HG02642 (cell line): Measurements from ENCODE around the gene SHISA7.
A peak's percentile ranks its signal among the peaks of the same experiment; 100 is the strongest.
"Not testable (repeated sequence)": the region's sequence is repeated elsewhere in the genome, so short reads cannot be mapped to it uniquely, and the experiment has no call there.

Experiments
- ATAC-seq: cut with Tn5 transposase; IDR thresholded peaks from one replicate; pipeline ENCODE4 v1.9.1; 2021; ENCODE audit warnings: mild to moderate bottlenecking; ENCODE audit not compliant: unreplicated experiment, poor library complexity

SHISA7 gene

DNA sequence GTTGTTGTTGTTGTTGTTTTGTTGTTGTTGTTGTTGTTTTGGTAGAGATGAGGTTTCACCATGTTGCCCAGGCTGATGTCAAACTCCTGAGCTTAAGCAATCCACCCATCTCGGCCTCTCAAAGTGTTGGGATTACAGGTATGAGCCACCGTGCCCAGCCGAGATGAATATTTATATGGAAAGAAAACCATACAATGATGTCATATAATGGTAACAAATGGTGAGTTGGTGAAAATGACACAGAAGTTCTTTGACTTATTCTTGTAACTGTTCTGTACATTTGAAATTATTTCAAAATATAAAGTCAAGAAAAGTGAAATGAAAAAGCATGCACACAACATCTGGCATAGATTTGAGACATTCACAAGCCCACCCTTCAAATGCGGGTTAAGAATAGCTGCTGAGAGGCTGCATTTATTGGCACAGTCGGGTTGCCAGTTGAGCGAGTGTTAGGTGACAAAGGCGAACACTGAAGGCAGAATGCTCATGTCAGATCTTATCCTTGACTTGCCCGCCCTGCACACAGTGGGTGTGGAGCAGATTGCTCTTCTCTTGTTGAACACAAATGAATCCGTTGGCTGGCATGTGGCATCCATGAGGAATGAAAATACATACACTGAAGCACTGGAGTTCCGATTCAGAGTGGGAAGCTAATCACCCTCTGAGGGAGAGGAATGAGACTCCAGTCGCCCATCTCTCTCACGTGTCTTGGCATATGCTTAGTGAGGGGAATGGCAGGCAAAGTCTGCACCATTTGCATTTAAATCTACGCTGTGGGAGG lies 19.7 kb downstream of the SHISA7 start:
- ATAC-seq = no peak

- ATAC-seq = not testable (repeated sequence)
Measured at GRCh38 chr19:55421281-55421680, 21.8 kb downstream of the SHISA7 start.

GRCh38 chr19:55419624-55420236 lies 23.4 kb downstream of the SHISA7 start:
- no peak for ATAC-seq

DNA sequence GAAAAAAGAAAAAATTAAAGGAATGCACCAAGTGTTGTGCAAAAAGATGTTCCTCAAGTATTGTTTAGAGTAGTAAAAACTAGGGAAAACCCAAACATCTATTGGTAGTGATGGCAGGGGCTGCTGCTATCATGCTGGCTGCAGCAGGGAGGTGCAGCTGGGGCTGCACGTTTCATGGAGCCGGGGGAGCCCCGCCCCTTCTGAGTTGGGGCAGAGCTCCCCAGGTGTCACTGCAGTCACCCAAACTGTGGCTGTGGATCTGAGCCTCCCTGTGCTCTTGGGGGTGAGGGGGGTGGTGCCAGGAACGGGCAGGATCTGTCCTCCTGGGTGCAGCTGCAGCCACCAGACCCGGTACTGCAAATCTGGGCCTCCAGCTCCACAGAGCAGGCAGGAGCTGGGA lies 24.0 kb downstream of the SHISA7 start:
- ATAC-seq = no peak

GRCh38 chr19:55418185-55418584 lies 24.9 kb downstream of the SHISA7 start:
- no peak for ATAC-seq

DNA sequence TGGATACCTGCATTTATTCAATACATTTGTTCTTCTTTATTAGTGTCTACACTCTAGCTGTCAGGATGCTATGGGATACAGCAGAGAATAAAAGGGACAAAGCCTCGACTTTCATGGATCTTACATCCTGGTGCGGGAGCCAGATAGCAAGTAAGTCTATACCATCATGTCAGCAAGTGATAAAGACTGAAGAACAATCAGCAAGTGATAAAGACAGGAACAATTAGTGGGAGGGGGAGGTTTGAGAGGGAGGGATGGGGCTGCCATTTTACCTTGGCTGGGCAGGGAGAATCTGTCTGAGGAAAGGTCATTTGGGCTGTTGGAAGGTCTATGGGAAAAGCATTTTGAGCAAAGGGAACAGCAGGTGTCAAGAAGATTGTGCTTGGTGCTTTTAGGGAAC lies 32.9 kb downstream of the SHISA7 start:
- no peak for ATAC-seq

DNA sequence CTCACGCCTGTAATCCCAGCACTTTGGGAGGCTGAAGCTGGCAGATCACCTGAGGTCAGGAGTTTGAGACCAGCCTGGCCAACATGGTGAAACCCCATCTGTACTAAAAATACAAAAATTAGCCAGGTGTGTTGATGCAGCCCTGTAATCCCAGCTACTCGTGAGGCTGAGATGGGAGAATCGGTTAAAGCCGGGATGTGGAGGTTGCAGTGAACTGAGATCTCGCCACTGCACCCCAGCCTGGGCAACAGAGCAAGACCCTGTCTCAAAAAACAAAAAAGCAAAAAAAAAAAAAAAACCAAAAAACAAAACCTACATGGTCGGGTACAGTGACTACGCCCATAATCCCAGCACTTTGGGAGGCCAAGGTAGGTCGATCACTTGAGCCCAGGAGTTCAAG lies 33.9 kb downstream of the SHISA7 start:
- not testable (repeated sequence) for ATAC-seq

GRCh38 chr19:55408533-55408872 lies 34.6 kb downstream of the SHISA7 start:
- ATAC-seq = no peak

DNA sequence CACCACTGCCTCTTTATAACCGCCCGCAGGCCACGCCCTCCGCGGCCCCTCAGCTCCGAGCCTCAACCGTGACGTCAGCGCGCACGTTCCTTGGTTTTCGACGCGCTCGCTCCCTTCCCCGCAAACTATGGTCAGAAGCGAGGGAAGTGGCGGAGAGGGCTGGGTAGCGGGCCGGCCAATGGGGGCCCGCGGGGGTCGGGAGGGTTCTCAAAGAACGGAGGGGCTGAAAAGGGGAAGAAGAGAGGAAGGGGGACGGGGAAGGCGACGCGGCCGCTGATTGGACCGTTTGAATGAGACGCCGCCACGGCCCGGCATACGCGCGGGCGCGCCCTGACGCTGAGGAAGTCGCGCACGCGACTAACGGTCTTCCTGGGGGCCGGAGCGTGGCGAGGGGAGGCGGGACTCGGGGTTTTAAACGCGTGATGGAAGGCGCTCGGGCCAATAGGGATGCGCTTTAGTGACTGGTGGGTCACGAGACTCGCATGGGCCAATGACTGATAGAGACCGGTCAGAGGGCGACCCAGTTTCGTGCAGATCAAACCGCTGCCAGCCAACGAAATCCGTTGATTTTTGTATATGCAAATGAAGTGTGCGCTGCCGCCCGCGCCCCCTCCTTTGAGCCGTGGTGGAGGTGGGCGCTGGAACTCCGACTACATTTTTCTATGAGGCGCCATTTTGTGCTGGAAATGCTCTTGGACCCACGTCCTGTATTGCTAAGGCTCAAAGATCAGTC lies 35.1 kb downstream of the SHISA7 start:
- ATAC-seq = peak; percentile 83

GRCh38 chr19:55407550-55407799 lies 35.6 kb downstream of the SHISA7 start, which contains the start of gene UBE2S:
Gene UBE2S, minus strand, starts transcription at chr19:55407788. Its CDS starts 199 bp downstream, at chr19:55407589.
- peak; percentile 28 for ATAC-seq

DNA sequence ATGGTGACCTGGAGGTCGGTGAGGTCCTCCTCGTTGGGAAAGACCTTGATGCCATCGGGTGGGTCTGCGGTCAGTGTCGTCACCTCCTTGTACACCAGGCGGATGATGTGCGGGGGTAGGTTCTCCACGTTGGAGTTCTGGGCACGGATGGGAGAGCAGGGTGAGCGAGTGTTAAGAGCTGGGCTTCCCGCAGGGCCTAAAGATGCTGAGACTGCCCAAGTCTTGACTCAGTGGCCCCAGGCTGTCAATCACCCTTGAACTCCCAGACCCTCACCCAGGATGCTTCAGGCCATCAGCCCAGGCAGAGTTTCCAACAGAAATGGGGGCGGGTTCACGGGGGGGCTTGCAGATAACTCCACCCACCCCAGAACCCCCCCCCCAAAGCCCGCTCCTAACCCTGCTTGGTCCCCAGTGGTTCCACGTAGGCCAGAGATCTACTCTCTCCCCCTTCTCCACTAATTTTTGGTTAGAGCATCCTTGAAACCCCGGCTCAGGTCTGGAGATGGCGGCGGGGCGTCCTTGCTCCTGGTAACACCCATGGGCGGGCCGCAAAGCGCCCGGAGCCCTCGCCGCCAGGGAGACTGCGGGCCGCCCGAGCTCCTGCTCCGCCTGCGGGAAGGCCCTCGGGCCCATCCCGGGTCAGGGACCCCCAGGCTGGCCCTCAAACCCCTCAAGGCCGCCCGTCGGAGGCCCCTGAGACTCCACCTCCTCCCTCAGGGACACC lies 36.1 kb downstream of the SHISA7 start:
- no peak for ATAC-seq

GRCh38 chr19:55406091-55406825 lies 36.8 kb downstream of the SHISA7 start:
- ATAC-seq = no peak

DNA sequence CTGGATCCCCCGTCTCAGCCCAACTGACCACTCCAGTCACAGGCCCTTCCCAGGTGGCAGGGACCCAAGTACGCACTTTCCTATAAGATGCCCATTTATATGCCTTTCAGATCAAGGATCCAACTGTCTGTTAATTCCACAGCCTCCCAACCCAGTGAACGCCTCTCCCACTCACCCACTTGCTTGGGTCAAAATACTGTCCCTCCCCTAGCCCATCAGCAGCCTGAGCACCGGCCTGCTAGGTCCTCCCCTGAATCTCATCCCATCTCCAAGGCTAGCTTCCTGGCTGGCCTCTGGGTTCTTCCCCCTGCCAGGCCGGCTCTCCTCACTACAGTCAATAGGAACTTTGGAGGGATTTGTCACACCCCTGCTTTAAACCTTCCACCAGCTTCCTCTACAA lies 37.5 kb downstream of the SHISA7 start:
- no peak for ATAC-seq

DNA sequence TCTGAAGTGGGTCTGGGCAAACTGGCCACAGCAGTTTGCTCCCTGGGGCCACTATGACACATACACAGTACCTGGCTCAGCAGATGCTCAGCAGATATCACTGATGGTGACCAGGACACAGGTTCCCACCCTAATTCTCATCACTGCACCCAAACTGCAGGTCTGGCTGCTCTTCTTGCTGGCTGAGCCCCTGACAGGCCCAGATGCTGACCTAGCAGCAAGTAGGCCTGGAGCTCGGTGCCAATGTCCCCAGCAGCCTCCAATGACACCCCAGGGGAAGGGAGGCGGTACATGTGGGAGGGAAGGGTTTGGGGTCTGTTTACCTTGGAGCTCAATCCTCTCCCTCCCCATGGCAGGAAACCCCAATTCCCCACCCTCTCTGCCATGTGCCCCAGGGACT lies 40.6 kb downstream of the SHISA7 start:
- ATAC-seq = no peak

GRCh38 chr19:55401390-55401789 lies 41.7 kb downstream of the SHISA7 start:
- ATAC-seq = not testable (repeated sequence)

GRCh38 chr19:55400281-55401087 lies 42.6 kb downstream of the SHISA7 start:
- ATAC-seq = no peak

DNA sequence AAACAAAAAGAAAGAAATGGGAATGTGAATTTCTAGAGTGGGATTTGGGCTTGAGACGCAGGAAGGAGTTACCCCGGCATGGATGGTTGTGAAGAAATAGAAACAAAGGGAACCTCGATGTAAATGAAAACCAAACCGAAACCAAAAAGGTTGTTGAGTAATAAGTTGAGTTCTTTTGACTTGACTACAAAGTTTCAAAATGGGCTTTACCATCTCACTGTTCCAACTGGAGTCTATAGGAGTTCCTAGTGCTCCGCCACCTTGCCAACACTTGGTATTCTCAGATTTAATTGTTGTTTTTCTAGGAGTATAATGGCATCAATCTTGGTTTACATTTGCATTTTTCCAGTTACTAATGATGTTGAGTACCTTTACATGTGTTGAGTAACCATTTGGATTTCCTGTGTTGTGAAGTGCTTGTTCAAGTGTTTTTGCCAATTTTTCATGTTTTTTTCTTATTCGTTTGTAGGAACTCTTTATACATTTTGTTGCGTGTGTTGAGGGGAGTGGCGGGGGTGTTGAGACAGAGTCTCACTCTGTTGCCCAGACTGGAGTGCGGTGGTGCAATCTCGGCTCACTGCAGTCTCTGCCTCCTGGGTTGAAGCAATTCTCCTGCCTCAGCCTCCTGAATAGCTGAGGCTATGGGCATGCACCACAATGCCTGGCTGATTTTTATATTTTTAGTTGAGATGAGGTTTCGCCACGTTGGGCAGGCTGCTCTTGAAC lies 44.7 kb downstream of the SHISA7 start:
- ATAC-seq = no peak

DNA sequence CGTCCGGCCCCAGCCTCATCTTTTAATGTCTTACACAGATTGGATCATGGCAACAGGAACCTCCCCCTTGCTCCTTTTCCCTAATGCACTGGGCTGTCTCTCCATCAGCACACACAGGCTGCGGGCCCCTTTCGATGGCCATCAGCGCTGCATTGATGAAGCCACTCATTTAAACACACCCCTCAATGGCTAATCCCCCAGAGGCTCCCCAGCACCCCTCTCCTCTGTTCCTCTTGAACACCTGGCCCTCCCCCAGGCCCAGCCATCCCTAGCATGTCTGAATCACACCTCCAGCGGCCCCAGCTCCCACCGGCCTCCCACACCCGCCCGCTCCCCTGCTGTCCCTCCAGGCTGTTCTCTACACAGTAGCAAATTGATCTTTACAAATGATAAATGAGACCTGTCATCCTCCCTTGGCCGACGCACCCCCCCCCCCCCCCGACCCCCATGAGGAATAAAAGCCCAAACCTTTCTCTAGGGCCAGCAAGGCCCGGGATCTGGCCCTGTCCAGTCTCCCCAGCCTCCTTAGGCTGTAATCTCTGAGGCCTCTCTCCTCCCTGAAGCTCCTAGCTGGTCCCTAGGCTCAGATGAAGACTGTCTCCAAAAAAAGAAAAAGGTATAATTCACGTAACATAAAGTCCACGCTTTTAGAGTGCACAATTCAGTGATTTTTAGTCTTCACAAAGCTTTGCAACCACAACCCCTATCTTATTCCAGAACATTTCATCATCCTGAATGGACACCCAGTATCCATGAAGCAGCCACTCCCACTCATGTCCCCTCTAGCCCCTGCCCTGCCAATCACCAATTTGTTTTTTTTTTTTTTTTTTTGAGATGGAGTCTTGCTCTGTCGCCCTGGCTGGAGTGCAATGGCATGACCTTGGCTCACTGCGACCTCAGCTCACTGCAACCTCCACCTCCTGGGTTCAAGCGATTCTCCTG lies 50.0 kb downstream of the SHISA7 start:
- no peak for ATAC-seq
